IPS DF 6.9 (cell line): Measurements from ENCODE around the gene CERS3.

Experiments
- DNase-seq: peaks from one replicate; pipeline ENCODE4 v3.0.0-alpha.2; 2013; ENCODE audit warnings: low read depth, low spot score
- H3K27ac ChIP-seq: one replicate; pipeline ENCODE4 v1.5.1; 2013; ENCODE audit warnings: low read length, control low read depth
- H3K27me3 ChIP-seq: 2 replicates; pipeline ENCODE4 v1.6.1; 2013; ENCODE audit warnings: mild to moderate bottlenecking, low read length; ENCODE audit not compliant: control insufficient read depth, insufficient read depth
- H3K36me3 ChIP-seq: 2 replicates; pipeline ENCODE4 v1.6.1; 2013; ENCODE audit warnings: low read length; ENCODE audit not compliant: control insufficient read depth, insufficient read depth
- H3K4me1 ChIP-seq: 2 replicates; pipeline ENCODE4 v1.6.1; 2013; ENCODE audit warnings: low read length; ENCODE audit not compliant: control insufficient read depth, insufficient read depth
- H3K4me3 ChIP-seq: 2 replicates; pipeline ENCODE4 v1.5.1; 2013; ENCODE audit warnings: mild to moderate bottlenecking, low read length
- H3K9me3 ChIP-seq: 2 replicates; pipeline ENCODE4 v1.6.1; 2013; ENCODE audit warnings: low read length, inconsistent platforms; ENCODE audit not compliant: control insufficient read depth, insufficient read depth
- WGBS: extraction: QIAGEN DNeasy Blood & Tissue Kit; methylation state at CpG from one replicate; pipeline ENCODE4 v1.1.7; 2013; ENCODE audit warnings: mixed read lengths, missing lambda C conversion rate; ENCODE audit not compliant: insufficient read length, insufficient coverage; 5-methylcytosine and 5-hydroxymethylcytosine counted together

The CERS3 gene

DNA sequence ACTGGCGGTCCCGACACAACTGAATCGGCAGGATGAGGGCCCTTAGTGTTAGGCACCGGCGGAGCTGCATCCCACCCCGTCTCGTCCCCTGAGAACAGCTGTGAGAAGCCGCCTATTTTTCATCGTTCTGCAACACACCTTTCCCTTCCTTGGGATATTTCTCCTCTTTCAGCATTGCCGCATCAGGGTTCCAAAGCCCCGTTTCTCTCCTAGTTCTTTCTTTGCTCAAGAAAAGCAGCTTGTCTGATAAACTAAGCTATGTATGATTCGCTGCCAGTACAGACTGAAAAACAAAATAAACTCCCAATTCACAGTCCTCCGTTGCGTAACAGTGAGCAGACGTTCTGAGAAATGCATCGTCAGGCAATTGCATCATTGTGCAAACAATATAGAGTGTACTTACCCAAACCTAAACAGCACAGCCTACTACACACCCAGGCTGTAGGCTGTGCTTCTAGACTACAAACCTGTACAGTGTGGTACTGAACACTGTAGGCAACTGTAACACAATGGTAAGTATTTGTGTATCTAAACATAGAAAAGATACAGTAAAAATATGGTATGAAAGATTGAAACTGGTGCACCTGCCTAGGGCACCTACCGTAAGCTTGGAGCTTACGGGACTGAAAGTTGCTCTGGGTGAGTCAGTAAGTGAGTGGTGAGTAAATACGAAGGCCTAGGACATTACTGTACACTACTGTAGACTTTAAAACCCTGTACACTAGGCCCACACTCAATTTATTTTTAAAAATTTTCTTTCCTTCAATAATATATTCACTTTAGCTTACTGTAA is 178.1 kb downstream of the CERS3 start:
- Histone ChIP-seq H3K36me3 (no peaks in the 10 kb centered on the region), H3K4me3 (no peak overlapping the region; the same call in 1 of the 2 replicates), H3K27me3 (no peaks in the 10 kb centered on the region), H3K4me1 (0 out of 2 replicates have a peak, but pooled peaks cover 2% of the 10 kb centered on the region), H3K9me3 (no peaks in the 10 kb centered on the region), H3K27ac (no peak overlapping the region)
- no peak for DNase-seq
- WGBS, result no CpG with 5 or more reads among the region's 19 CpGs
